LoVo (cell line): ENCODE results near the gene LRRC55.

ENCODE experiments used
- DNase-seq: peaks from one replicate; pipeline ENCODE4 v3.0.0-alpha.2; 2016; ENCODE audit warnings: low spot score

Gene LRRC55

DNA sequence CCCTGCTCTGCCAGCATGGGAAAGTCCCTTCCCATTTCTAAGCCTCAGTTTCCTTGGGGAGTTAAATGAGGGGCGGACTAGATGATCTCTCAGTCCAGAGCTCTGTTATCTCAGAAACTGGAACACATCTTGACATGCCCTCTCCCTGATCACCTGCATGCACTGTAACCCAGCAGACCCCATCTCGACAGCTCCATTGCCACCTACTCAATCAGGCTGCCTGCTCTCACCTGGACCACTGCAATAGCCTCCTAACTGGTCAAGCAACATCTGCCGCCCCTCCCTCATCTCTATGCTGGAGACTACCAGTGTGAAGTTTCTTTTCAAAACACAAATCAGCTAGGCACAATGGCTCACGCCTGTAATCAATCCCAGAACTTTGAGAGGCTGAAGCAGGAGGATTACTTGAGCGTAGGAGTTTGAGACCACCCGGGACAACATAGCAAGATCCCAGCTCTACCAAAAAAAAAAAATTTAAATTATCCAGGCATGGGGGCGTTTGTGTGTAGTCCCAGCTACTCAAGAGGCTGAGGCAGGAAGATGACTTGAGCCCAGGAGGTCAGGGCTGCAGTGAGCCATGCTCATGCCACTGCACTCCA is 22.2 kb downstream of the LRRC55 start:
- DNase-seq: no peak

DNA sequence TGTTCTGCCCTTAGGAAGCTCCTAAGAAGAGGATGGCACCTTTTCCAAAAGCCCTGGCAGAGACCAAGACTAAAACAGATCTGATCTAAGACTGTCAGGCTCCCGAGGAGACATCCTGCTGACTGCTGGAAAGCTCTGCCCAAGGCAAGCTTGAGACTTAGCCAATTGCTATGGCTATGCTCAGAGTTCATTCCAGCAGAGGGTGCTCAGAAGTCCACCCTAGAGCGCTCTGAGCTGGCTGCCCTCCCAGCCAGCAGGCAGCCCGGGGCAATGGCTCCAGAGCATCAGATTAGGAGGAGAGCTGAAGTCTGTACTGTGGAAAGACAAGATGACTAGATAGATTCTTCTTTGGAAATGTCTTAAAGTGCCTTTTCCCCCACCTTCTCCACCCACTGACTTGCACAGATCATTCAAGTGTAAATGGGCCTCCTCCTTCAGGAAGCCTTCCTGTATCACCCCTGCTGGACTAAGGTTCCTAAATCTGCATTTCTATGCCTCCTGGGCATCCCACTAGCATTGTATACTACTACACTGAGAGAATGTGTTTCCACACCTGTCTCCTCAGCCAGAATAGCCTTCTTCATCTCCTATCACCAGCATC is 23.4 kb downstream of the LRRC55 start:
- no peak for DNase-seq

DNA sequence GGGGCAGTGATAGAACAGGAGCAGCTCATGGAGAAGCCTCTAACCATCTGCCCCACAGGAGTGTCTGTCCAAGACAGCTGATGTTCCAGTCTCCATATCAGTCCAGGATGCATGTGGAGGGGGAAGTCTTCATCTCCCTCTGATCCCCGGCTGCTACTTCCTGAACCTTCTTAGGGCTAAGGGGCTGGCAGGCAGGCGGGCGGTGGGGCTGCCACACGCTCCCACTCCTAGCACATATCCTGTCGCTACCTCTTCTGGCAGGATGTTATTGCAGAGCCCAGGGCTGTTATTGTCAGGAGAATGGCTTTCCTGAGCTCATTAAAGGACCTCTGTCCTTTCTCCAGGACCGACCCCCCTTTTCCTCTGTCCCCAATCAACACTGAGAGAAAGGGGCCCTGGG is 25.4 kb downstream of the LRRC55 start:
- DNase-seq: no peak

DNA sequence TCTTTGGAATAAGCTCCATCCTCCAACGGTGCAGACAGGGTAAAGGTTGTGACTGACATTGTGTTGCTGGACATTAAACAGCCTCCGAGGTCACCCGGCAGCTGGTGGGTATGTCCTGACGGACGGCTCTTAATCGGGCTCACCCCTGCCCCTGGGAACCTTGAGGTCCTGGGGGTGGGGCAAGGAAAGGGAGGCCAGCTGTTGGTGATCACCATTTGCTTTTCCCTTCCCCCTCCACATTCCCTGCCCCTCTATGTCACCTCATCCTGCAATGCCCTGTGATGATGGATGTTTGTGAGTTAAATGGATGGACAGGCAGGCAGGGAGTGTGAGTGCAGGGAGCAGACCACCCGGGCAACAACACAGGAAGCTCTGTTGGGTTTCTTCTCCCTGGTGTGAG is 29.0 kb downstream of the LRRC55 start:
- DNase-seq: no peak

DNA sequence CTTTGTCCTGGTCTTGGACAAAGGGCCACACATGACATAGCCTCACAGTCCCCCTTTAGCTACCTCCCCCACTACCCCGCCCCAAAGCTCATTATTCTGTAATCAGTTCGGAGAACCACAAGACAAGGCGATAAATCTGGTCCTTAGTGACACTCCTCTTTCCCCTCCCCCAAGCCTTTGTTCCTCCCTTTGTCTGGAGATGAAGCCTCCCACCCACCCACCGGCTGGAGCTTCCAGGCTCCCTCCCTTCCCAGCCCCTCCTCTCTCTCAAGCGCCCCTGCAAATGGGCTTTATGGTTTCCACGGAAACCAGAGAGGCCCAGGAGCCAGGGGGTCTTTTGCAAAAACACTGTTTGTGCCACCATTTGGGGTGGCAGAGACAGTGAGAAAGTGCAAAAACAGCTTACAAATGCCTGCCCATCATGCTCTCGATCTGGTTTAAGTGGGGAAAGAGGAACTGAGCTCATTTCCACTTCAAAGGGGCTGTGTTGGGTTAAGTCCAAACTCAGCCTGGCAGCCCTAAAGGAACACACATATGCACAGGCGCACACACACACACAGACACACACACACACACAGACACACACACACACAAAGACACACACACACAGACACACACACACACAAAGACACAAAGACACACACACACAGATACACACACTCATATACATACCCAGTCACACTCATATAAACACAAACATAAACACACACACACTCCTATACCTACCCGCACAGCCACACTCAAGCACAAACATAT is 31.8 kb downstream of the LRRC55 start:
- no peak for DNase-seq

DNA sequence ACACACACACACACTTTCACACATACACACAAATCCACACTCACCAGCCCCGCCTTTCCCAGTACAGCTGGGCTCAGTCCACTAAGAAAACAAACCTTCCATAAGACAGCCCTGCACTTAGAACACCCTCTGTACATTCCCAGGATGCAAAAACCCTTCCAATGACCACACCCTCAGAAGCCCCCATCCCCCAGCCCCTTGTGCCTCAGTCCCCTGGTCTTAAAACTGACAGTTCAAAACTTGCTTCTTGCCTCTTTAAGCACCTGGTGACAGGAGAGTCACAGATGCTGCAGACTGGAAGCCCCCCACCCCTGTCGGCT is 32.3 kb downstream of the LRRC55 start:
- DNase-seq: no peak

DNA sequence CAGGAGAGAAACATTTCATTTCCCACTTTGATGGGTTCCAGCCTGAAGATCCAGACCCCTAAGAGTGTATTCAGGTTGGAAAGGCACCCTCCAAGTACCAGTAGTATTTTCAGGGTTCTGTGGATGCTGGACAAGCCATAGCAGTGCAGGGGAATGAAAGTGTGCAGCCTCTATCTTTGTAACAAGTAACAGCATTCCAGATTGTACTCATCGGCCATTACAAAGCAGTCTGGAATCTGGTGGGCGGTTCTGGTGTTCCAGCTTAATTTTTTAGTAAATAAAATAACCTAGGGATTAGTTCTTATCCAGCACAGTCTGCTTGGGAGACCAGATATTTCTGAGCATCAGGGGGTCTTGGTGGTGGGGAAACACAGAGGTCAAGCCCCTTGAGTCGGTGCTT is 32.7 kb downstream of the LRRC55 start:
- no peak for DNase-seq

DNA sequence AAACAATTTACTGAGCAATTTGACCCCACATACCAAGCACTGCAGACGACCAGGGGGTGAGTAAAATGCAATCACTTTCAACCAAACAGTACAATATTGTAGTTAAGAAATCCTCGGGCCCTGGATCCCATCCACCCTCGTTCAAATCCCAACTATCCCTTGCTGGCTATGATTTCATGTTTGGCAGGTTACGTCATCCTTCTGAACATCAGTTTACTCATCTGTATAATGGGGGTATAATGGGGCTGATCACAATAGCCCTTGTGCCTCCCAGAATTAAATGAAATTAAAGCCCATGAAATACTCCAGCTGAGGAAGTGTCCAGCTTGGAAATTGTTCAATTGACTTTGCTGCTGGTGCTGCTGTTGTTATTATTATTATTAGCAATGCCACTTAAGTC is 34.7 kb downstream of the LRRC55 start:
- no peak for DNase-seq

DNA sequence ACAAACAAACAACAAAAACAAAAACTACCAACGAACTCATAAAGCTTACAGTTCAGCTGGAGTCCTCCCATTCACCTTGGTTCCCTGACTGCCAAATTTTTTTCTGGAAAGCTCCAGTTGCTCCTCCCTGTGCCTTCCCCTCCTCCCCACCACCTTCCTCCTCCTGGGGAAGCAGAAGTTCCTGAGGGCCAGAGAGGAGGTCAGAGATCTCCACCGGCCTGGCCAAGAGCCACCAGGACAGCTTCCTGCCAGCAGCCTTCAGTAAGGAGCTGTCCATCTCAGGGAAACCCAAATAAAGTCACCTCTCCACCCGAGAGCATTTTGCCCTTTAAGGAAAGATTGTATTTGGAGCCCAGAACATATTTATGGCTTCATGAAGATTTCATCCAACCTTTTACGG is 35.3 kb downstream of the LRRC55 start:
- DNase-seq: no peak

DNA sequence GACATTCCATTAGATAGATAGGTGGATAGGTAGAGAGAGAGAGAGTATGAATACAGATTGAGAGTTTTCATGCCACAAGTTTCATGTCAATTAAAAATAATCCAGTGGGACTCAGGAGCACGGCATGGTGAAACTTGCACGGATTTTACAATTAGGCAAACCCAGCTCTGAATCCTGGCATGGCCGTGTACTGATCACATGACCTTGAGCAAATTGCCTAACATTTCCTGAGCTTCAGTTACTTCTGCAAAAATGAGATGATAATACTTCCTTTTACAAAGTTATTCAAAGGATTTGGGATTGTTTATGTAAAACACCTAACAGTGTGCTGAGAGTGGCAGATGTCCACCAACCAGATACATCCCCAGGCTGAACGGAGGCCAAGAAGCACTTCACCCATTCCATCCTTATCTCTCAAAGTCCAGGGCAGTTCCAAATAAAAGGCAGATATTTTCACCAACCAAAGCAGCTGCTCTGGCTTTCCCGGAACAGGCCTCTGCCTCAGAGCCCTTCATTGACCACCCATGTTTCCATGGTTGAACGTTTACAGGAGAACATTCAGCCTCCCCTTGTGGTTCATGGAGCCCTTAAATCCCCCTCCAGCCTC is 37.4 kb downstream of the LRRC55 start:
- DNase-seq: no peak

DNA sequence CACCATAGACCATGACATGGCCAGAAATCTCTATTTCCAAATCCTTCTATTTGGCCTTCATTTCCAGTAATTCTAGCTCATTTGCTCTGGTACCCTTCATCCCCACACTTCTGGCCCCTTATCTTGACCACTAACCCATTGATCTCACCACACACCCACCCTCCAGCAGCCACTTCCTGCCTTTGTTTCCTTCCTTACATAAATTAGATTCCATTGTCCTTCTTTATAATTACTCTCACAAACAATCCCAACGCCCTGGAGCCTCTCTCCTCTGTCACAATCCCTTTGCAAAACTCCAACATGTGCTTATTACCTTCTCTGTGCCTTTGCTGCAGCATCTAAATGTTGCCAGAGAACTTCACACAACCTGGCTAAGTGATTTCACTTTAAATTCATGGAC is 40.5 kb downstream of the LRRC55 start:
- DNase-seq: no peak

DNA sequence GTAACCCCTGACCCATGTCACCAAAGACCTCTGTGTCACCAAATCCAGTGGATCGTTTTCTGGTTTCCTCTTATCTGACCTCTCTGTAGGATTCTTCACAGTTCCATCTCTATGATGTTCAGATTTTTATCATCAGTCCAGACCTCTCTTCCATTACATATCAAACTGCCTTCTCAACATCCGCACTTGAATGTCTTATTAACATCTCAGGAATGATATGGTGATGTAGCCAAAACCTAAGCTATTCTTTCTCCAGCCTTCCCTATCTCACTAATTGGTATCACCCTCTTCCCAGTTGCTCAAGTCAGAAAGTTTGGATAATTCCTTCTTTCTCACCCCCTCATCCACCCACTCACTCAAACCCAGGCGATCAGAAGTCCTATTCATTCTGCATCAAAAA is 41.8 kb downstream of the LRRC55 start:
- no peak for DNase-seq

DNA sequence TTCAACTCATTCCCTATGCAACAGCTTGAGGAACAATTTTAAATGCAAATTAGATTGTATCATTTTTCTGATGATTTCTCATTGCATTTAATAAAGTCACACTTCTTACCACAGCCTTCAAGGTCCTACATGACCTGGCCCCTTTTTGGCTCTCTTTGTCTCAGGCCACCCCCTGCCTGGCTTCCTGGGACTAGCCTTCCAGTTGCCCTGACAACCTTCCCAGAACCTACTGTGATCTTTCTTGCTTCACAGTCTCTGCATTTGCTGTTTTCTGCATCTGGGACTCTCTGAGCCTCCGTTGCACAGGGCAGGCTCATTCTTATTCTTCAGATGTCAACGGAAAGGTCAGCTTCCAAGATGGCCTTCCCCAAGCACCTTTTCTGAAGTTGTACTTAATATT is 42.4 kb downstream of the LRRC55 start:
- DNase-seq: no peak

DNA sequence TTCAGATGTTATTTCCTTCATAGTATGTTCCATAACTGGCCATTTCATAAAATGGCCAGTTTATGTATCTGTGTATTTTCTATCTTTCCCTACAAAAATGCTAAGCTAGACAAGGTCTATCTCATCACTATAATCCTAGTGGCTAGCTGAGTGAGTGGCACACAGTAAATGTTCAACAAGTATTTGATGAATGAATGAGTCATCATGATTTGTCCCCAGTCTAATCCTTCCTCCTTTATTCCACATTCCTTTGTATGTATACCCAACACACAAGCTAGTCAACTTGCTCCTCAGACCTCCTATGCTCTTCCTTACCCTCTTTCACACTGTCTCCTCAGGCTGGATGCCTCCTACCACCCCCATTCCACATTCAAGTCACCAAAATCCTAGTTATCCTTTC is 42.8 kb downstream of the LRRC55 start:
- DNase-seq: no peak

DNA sequence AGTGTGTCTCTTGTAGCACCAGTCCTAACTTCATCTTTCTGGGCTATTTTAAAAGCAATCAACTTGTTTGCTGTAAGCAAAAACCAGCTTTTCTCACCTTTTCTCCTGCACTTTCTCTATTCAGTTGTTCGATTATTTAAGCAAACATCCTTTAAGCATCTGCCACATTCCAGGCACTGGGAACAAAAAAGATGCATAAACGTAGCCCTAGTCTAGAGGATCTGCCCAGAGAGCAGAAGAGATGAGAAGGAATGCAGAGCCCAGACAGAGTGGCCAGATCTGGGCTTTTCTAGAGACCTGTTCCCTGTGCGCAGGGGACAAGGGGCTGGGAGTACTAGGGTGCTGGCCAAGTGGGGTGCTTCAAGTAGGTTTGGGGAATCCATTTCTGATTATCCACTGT is 46.8 kb downstream of the LRRC55 start:
- DNase-seq: no peak

DNA sequence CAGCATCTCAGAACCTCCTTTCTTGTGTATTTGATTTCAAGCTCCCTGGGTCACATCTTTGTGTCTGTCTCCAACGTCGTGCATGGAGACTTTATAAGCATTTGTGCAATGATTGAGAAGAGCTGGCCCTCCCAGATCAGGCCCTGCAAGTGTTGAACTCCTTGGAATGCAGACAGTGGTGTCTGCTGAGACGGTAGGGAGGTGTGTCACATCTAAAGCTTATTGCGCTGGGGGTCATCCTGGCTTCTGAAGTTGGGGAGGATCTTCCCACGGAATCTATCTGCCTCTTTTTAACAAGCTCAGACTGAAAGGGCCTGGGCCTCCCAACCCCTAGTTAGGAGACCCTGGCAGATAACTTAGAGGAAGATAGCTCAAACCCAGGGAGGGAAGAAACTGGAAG is 48.6 kb downstream of the LRRC55 start:
- no peak for DNase-seq

DNA sequence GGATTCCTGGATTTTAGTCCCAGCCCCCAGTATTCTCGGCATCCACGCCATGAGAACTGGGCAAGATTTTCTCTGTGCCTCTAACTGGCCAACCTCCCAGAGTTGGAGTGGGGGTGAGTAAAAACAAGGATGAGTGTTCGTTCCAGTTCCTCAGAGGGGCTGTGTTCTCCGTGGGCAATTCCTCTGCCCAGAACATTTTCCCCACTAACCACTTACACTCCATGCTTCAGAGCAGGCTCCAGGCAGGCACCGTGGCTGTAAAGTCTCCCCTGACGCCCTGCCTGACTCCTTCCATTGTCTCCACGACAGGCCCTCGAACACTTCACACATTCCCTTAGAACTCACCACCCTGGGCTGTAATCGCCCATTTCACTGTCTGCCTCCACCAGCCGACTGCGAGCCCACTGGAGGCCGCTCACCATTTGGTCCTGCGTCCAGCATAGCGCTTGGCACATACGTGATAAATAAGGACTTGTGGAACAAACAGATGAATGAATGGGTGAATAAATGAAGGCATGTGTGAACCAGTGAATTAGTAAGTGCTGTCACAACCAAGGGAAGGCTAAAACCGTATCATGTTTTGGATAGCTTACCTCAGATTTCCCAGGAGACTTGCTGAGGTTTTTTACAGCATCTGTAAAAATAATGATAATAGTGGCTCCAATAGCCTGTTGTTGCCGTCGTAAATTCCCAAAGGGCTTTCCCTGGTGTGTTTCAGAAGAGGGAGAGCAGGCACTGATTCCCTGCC is 49.2 kb downstream of the LRRC55 start:
- no peak for DNase-seq

DNA sequence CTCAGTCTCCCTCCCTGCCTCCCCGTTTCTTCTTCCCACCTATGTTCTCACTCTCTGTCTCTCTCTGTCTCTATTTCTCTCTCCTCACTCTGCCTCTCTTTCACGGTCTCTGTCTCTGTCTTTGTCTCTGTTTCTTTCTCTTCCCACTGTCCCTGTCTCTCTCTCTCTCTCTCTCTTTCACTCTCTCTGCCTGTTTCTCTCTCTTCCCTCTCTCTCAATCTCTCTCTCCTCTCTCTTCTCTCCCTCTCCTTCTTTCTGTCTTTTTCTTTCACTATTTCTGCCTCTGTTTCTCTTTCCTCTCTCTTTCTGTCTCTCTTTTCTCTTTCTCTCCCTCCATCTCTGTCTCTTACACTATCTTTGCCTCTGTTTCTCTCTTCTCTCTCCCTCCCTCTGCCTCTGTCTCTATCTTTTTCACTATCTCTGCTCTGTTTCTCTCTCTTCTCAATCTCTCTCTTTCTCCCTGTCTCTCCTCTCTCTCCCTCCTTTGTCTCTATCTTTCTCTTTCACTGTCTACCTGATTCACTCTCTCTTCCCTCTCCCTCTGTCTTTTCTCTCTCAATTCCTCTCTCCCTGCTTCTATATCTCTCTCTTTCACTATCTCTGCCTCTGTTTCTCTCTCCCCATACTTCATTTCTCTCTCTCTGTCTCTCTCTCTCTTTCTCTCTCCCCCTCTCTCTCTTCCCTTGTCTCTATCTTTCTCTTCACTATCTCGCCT is 49.9 kb downstream of the LRRC55 start:
- DNase-seq: no peak

DNA sequence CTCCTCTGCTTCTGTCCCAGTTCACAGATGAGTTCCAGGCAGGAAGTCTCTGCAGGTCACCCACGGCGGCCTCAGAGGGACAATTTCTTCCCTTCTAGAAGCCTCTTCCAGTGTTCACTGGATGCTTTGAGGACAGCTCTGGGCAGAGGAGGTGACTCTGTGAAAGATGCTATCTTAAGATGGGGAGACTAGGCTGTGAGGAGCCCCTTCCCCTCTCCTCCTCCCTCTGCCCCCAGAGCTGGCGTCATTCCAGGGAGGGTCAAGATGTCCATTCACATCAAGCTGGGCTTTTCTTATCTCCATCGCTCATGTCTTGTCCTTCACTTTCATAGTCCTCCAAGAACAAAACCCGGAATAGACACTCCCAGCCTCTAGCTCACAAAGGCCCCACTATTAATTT is 51.9 kb downstream of the LRRC55 start:
- no peak for DNase-seq

DNA sequence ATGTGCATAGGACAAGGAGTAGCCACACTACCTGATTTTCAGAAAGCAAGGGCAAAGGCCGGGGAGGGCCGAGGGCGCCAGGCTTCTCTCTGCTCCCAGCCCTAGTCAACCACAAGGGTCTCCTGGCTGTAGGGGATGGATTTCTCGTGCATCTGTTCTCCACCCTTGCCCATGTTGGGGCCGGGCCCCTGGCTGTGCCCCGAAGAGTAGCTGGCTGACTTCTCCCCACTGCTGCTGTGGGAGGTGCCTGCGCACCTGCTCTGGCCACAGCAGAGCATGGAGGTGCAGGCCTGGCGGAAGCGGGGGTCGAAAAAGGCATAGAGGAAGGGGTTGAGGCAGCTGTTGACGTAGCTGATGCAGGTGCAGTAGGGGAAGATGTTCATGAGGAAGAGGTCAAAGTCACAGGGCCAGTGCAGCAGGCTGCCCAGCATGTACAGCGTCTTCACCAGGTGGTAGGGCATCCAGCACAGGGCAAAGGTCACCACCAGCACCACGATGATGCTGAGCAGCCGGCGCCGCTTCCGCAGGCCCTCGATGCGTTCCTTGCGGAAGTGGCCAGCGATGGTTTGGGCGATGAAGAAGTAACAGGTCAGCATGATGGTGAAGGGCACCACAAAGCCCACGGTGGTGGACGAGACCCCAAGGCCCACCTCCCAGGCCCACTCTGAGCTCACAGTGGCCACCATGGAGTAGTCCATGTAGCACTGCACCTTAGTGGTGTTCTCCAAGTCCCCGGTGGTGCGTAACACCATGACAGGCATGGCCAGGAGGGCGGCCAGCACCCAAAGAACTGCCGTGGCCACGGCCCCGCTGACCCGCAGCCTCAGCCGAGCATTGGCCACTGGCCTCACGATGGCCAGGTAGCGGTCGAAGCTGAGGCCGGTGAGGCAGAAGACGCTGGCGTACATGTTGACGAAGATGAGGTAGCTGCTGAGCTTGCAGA is 54.3 kb downstream of the LRRC55 start:
- no peak for DNase-seq

DNA sequence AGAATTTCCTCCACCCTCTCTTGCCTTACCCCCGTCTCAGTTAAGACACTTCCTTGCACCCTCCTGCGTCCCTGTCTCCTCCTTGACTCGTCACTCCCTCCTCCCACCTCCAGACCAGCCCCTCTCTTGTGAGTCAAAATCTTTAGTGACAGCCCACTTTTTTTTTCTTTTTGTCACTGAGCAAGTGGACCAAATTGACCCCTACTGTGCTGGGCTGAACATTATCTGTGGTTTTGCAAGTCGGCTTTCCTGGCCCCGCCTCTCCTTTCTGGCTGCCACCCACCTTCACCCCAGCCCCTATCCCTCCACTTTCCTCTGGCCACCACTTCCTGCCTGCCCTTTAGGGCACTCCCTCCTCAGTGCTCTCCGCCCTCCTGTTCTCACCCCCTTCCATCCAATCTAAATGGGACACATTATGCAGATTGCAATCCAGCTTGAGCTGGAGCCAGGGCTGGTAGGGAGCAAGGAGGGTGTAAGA is 55.5 kb downstream of the LRRC55 start, which contains the start of gene APLNR:
TSS of gene APLNR (minus strand) at position 47 of the 478 bp plus-strand sequence. CDS start 246 bp downstream, outside the sequence.
- DNase-seq: no peak
